Heart left ventricle (tissue), 16 donors: Measurements from ENCODE around the gene ACVRL1. TPM values are rescaled to one million over a fixed set of nuclear protein-coding genes. Genes with fewer than 3 reads are reported as not detected.

Experiments
- ATAC-seq, 4 donors: fragments of 200-7000 bp; cut with Tn5 transposase; one replicate each; pipeline ENCODE4 v1.9.1; 2020 to 2022; ENCODE audit warnings: moderate library complexity in 4 of 4, mild to moderate bottlenecking in 3 of 4, moderate number of reproducible peaks in 1 of 4
- DNase-seq, 5 donors: peaks; one replicate each; pipeline ENCODE4 v3.0.0-alpha.2; 2020
- H3K27ac ChIP-seq, 12 donors: fragments of 200-600 bp; sonication (generic) in 4 of 12; one replicate each; pipeline versions ENCODE4 v1.5.0 to v1.8.0; 2016 to 2022; ENCODE audit warnings: mild to moderate bottlenecking in 2 of 12
- H3K27me3 ChIP-seq, 9 donors: fragments of 200-600 bp; sonication (generic) in 2 of 9; one replicate each; pipeline versions ENCODE4 v1.5.1 to v1.8.0; 2016 to 2022; ENCODE audit warnings: mild to moderate bottlenecking in 3 of 9
- H3K36me3 ChIP-seq, 9 donors: fragments of 200-600 bp; sonication (generic) in 2 of 9; one replicate each; pipeline versions ENCODE4 v1.5.0 to v1.8.0; 2018 to 2022; ENCODE audit warnings: mild to moderate bottlenecking in 2 of 9
- H3K4me1 ChIP-seq, 12 donors: fragments of 200-600 bp; sonication (generic) in 4 of 12; one replicate each; pipeline versions ENCODE4 v1.5.0 to v1.8.0; 2016 to 2022; ENCODE audit warnings: mild to moderate bottlenecking in 3 of 12
- H3K4me3 ChIP-seq, 12 donors: fragments of 200-600 bp; sonication (generic) in 4 of 12; one replicate each; pipeline versions ENCODE4 v1.5.0 to v1.8.0; 2017 to 2022; ENCODE audit warnings: mild to moderate bottlenecking in 9 of 12, moderate library complexity in 4 of 12
- H3K9me3 ChIP-seq, 12 donors: fragments of 200-600 bp; sonication (generic) in 4 of 12; one replicate each; pipeline versions ENCODE4 v1.5.0 to v1.8.0; 2016 to 2022; ENCODE audit warnings: mild to moderate bottlenecking in 1 of 12
- CTCF ChIP-seq, 12 donors: fragments of 200-600 bp; sonication (generic) in 4 of 12; IDR thresholded peaks; one replicate each; pipeline versions ENCODE4 v1.5.0 to v1.8.0; 2018 to 2022; ENCODE audit warnings: antibody characterized with exemption in 12 of 12, mild to moderate bottlenecking in 5 of 12
- POLR2A ChIP-seq, 2 donors: fragments of 450-650 bp; IDR thresholded peaks; one replicate each; pipeline ENCODE4 v1.6.1; 2017; ENCODE audit warnings: antibody characterized with exemption in 2 of 2, mild to moderate bottlenecking in 2 of 2, moderate library complexity in 2 of 2
- WGBS, 4 donors: extraction: QIAGEN DNeasy Blood & Tissue Kit in 2 of 4; methylation state at CpG; one replicate each; pipeline versions ENCODE4 v1.1.5 to v1.1.7; 2013 to 2018; 5-methylcytosine and 5-hydroxymethylcytosine counted together
- intact Hi-C, 10 donors: fragments of 100-400 bp; cut with DNase I; formaldehyde crosslinking; loops; one replicate each; pipeline versions ENCODE4 v1.11.1 to v1.14.2; 2022
- polyA plus RNA-seq, 2 donors: library from polyadenylated mRNA; stranded (reverse); fragments of 200-250 nt; gene quantifications; one replicate each; pipeline ENCODE4 v1.2.3, GENCODE V29; 2013
- total RNA-seq, 9 donors: library from RNA; depleted of rRNA in 2 of 9; stranded (reverse); fragments of >200 nt in 2 of 9; fragmentation: NEBNext Ultra II Directional in 3 of 9; extraction: Animal tissue kit (Norgen Biotek cat#: 25700) in 3 of 9; gene quantifications; one replicate each; pipeline versions ENCODE4 v1.1.0 to v1.2.4, GENCODE V29; 2016 to 2023
- donor health status: ischemic (EF 13 %, LVEDD 7.1; RV severe dilation, severe dysfunction).
- donor health status: healthy with polysubstance abuse.
- donor health status: DM: no; HTN: yes; CAD: no.
- donor health status: DM: no; HTN: no; CAD: no.
- donor health status: ischemic (EF 25% LVEDD 6.9; RV normal size, moderate dysfunction).
- donor health status: ischemic (EF 25% LVEDD 5.7; RV mildly dilated, moderate dysfunction).
- donor health status: healthy.
- donor health status: DM: yes; HTN: yes; CAD: no.
- donor health status: ischemic (EF 35%, LVEDD 5.7; RV mildly dilated, moderate dysfunction).
- donor health status: nonischemic (EF 11% LVEDD 7.7; RV severe dilation, severe dysfunction).
- donor health status: DM: yes; HTN: yes; CAD: no.
- donor health status: PGD.
- donor health status: ischemic (EF 29% LVEDD 5.4; RV normal size, mild dysfunction).
- donor health status: nonischemic (EF 23%, LVEDD 6.1; RV moderate dilation, normal function).

ACVRL1 gene
- total and polyA plus RNA-seq, 11 donors, result 20.5 to 116 (median 33.4) TPM

DNA sequence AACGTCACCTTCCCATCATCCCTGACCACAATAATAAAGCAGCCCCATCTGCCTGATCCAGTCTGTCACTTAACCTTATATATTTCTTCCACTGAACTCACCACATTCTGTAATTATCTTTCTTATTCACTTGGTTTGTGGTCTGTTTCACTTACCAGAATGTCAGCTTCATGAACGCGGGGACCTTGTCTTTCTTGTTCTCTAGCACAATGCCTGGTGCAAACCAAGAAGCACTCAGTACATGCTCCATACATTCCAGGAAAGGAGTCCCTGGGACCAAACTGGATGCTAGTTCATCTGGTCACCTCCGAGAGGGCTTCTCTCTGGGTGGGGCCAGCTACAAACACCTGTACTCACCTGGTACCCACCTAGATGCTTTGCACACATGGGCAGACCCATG, 36.8 kb upstream of the ACVRL1 start:
- WGBS, 4 donors, result 80 to 91% (median 81%) methylated on average over 4 of the region's 4 CpGs
- Histone ChIP-seq H3K27me3 (peaks cover 0 to 18% (median 8%) of the 10 kb centered on the region in 9 donors), H3K4me1 (peaks cover 0 to 32% (median 10%) of the 10 kb centered on the region in 12 donors), H3K27ac (no peak overlapping the region), H3K4me3 (no peak overlapping the region), H3K9me3 (no peaks in the 10 kb centered on the region), H3K36me3 (no peaks in the 10 kb centered on the region)
- DNase-seq, result no peak
- no peak for ATAC-seq
- TF ChIP-seq POLR2A (IDR thresholded peaks at IDR 0.05) (no peak), CTCF (IDR thresholded peaks at IDR 0.05) (no peak)
- intact Hi-C loops, result loop anchor here in 7 of 10 donors (2.0 to 10.0 kb wide), 11 partner anchors 20 to 448 kb away; partner anchors contain the start of gene SLC4A8 (in 3 of the 7)

- ATAC-seq (peak in 2 of 4 donors; percentile 49 to 60), DNase-seq (peak in 4 of 5 donors; percentile 51 to 79 (median 62))
- Histone ChIP-seq H3K27ac (no peak overlapping the region), H3K4me1 (peaks cover 0 to 32% (median 10%) of the 10 kb centered on the region in 12 donors), H3K4me3 (no peak overlapping the region), H3K9me3 (no peaks in the 10 kb centered on the region), H3K36me3 (no peaks in the 10 kb centered on the region), H3K27me3 (peaks cover 0 to 18% (median 8%) of the 10 kb centered on the region in 9 donors)
- intact Hi-C loops, result loop anchor here in 7 of 10 donors (2.0 to 10.0 kb wide), 11 partner anchors 20 to 449 kb away; partner anchors contain the start of gene SLC4A8 (in 3 of the 7)
- 73 to 83% (median 79%) methylated on average over 5 to 6 of the region's 6 CpGs for WGBS, 4 donors
- TF ChIP-seq POLR2A (IDR thresholded peaks at IDR 0.05) (no peak), CTCF (IDR thresholded peaks at IDR 0.05) (no peak)
Measured at GRCh38 chr12:51871126-51871525, 36.2 kb upstream of the ACVRL1 start.

DNA sequence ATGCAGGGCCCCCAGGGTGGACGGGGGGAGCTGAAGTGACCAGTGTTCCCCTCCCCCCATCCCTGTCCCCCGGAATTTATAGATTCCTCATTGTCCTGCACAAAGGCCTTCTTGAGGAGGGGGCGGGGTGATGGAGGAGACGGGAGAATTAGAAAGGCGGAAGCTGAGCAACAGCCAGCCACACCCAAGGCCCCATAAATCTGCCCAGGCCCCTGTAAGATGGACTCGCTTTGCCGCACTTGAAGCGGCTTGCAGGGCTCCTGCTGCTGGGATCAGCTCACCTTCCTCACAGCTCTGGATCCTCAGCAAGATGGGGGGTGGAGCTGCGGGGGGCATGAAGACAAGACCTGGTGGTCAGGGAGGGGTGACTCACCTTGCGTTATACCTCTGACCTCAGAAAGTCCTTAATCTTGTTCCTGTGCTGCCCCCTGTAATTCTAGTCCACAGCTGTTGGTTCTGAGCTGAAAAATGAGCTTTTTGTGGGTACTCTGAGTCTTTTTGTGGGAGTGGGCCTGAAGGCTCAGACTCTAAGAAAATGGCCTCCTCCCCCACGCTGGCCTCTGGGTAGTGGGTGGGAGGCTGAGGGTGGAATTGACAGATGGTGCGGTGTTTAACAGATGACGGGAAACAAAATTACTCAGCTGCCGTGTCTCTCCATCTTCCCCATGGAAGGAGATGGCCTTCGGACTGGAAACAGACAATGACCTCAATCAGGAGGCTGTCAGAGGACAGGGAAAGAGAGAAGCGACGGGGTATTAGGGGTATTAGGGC, 35.2 kb upstream of the ACVRL1 start:
- Histone ChIP-seq H3K27me3 (peaks cover 0 to 18% (median 8%) of the 10 kb centered on the region in 9 donors), H3K27ac (no peak overlapping the region), H3K9me3 (no peaks in the 10 kb centered on the region), H3K36me3 (no peaks in the 10 kb centered on the region), H3K4me1 (peaks cover 0 to 32% (median 10%) of the 10 kb centered on the region in 12 donors), H3K4me3 (no peak overlapping the region)
- DNase-seq, result peak in 1 of 5 donors; percentile 24
- no peak for ATAC-seq
- intact Hi-C loops, result loop anchor here in 7 of 10 donors (2.0 to 10.0 kb wide), 11 partner anchors 21 to 450 kb away; partner anchors contain the start of gene SLC4A8 (in 3 of the 7)
- TF ChIP-seq POLR2A (IDR thresholded peaks at IDR 0.05) (no peak), CTCF (IDR thresholded peaks at IDR 0.05) (no peak)
- WGBS, 4 donors, result 81 to 88% (median 86%) methylated on average over 17 of the region's 17 CpGs

- intact Hi-C loops, result loop anchor here in 7 of 10 donors (5.0 to 10.0 kb wide), 10 partner anchors 48 to 450 kb away; partner anchors contain the start of gene SLC4A8 (in 3 of the 7)
- Histone ChIP-seq H3K4me1 (peaks cover 0 to 32% (median 10%) of the 10 kb centered on the region in 12 donors), H3K4me3 (no peak overlapping the region), H3K27ac (no peak overlapping the region), H3K36me3 (no peaks in the 10 kb centered on the region), H3K27me3 (peaks cover 0 to 18% (median 8%) of the 10 kb centered on the region in 9 donors), H3K9me3 (no peaks in the 10 kb centered on the region)
- ATAC-seq, result no peak
- WGBS, 4 donors, result 93 to 97% (median 96%) methylated on average over 3 of the region's 3 CpGs
- TF ChIP-seq CTCF (IDR thresholded peaks at IDR 0.05), result no peak
- no peak for TF ChIP-seq POLR2A (IDR thresholded peaks at IDR 0.05)
- no peak for DNase-seq
Measured at GRCh38 chr12:51872689-51872981, 34.7 kb upstream of the ACVRL1 start.
